Renal pelvis (tissue), 4 donors: Measurements from ENCODE around the gene SLC2A9. TPM values are rescaled to one million over a fixed set of nuclear protein-coding genes. Genes with fewer than 3 reads are reported as not detected.

Experiments
- DNase-seq: peaks from one replicate; pipeline ENCODE4 v3.0.0-alpha.2; 2013
- polyA plus RNA-seq, 3 donors: library from polyadenylated mRNA; unstranded; fragments of 120-200 nt; gene quantifications; one replicate each; pipeline ENCODE4 v1.2.1, GENCODE V29; 2013; ENCODE audit not compliant: insufficient read length in 3 of 3

Gene SLC2A9
- polyA plus RNA-seq, 3 donors = 10.0 to 13.3 (median 10.3) TPM

DNA sequence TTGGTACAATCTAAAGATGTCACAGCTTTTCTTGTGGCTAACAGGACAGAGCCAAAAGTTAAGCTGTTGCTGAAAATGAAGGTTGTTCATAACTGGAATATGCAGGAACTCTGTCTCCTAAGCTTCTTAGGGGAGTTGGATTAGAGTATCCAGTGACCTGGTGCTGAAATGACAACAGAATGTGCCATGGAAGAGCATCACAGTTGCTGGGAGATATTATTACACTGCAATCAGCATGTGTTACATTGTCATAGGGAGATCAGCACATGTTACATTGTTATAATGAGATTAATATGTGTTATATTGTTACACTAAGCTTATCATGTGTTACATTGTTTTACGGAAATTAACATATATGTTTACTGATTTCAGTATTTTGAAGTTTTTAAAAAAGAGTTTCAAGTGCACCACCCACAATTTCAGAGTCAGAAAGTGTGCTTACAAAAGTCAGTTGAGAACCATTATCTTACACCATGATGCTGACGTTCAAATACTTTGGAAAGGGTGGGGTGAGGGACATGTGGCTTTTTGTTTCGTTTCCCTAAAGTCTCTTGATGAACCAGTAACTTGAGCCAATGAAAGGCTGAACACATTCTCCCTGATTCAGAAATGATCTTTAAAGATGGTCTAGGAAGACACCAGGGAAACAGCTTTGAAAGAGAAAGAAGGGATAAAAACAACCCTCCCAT lies 126.5 kb downstream of the SLC2A9 start:
- DNase-seq = no peak

DNA sequence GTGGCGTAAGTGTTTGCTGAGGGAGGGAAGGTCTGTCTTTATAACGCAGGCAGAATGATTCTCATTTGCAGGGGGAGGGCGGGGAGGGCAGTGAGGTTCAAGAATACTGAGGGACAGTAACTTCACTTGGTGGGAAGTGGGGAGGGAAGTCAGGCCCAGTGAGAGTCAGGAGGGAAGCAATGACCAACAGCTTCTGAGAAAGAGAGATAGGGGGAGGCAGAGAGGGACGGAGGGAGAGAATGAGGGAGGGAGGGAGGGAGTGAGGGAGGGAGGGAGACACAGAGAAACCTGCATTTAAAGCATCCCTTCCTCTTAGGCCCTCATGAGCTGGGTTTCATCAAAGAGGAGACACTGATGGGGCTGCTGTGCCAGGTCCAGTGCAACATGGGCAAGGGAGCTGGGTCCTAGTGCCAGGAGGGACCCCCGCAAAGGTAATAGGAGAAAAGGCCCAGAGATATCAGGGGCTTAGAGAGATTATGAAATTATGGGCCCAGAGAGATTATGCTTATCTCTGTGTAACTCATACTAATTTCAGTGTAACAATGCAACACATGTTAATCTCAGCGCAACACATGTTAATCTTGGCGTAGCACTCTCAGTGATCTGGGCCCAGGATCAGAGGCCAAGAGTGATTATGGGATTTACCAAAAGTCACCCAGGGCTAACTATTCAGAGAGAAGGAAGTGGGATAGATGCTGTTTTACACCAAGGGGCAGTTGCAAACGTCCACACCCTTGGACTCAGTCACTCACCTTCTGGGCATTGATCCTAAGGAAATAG lies 127.8 kb downstream of the SLC2A9 start:
- no peak for DNase-seq

DNA sequence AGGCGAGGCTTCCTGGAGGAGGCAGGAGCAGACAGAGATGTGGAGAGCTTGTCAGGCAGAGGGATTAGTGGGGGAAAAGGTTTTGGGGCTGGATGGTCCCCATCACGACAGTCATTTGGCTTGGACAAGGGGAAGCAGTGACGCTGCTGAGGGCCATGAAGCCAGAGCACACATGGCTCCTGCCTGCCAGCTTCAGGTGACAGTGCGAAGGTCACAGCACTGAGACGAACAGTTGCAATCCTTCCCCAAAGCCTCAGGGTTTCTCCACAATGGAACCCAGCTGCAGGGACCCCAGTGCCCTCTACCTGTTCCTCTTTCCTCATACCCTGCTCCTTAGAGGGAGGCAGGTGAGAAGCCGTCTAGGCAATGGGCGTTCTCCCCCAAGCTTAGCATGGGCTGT lies 129.6 kb downstream of the SLC2A9 start:
- no peak for DNase-seq

DNA sequence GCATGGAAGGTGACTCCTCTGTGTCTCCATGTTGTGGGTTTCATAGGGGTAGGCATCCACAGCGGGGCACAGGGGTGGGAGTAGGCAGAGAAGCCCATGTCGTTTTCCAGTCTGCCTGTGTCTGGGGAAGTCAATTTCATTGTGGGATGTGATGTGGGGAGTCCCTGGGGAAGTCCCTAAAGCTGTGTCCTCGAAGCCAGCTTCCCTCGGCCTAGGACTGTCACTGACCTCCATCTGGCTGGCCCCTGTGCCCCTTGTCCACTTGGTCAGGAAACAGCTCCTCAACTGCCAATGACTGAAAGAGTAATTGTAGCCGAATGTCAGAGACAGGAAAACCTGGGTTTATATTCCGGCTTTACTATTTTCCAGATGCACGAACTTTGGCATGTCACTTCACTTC lies 130.2 kb downstream of the SLC2A9 start:
- no peak for DNase-seq

DNA sequence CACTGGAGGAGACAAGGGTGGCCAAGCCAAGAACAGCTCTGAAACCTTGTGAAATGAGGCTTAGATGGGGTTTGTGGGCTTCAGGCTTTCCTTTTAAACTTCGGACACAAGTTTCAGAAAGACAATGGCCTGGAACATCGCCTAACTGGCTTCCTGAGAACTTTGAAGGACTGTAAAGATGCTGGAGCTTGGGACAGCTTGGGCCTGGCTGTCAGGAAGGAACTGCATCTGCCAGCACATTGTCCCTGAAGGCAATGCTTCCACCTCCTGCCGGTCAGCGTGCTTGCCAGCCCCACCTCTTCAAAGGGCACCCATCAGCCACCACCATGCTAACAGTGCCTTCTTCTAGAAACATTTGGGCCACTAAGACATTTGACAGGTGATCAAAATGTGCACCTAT lies 132.0 kb downstream of the SLC2A9 start:
- DNase-seq = no peak

DNA sequence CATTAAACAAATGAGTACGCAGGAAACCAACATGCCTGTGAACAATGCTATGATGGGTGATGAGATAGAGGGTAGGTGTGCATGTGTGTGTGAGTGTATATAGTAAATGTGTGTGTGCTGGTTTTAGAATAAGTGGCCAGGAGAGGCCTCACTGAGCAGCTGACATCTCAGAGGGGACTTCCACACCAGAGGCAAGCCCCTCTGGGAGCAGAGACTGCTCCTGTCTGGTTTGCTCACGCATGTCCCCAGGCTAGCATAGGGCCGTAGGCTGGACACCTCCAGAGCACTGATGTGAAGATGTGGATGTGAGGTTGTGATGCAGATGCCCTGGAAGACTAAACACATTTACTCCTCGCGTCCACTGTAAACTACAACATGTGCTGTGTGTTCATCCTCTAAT lies 135.3 kb downstream of the SLC2A9 start:
- no peak for DNase-seq

DNA sequence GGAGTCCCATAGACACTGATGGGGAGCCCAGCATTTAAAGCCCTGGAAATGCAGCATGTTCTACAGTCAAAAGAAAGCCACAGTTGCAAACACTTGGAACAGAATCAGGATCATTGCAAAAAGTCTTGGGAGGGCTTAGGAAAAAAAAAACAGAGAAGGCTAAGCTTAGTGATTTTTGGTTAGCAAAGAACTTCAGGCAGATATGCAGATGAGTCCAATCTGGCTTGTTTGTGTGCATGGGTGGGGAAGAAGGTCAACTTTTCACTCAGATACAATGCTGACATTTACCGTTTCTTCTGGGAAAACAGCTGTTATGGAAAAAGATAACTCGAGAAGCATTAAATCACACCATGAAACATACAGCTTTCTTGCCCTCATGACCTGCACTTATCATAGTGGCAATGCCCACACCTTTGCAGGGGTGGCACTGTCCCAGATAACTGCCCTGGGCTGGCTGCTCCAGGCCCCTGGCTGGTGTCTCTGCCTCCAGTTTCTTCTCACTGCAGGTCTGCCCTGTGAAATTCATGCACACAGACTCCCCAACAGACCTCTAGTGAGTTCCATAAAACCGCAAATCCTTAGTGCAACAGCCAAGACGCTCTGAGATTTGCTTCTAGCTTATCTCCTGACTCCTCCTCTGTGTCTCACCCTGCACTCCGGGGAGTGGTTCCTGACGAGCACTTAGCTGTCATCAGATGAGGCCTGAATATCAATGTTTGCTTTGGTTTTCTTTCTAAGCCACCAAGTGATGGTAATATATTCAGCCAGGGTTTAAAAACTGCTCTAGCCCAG lies 140.7 kb downstream of the SLC2A9 start:
- DNase-seq = no peak

DNA sequence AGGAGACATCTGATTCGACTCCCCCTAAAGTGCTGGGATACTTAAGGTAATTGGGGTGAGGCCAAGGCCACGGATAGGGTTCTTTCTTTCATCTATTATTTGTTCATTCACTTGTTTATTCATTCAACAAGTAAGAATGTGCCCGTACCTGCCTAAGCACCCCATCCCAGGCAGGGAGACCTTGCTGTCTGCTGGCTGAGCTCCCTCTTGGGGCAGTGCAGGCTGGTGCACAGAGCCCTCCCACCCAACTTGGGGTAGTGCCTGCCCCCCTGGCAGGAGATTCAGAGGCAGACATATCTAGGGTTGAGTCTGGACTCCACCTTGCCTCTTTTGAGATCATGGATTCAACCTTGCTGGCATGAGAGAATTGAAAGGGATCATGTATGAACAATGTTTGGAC lies 144.2 kb downstream of the SLC2A9 start:
- no peak for DNase-seq

DNA sequence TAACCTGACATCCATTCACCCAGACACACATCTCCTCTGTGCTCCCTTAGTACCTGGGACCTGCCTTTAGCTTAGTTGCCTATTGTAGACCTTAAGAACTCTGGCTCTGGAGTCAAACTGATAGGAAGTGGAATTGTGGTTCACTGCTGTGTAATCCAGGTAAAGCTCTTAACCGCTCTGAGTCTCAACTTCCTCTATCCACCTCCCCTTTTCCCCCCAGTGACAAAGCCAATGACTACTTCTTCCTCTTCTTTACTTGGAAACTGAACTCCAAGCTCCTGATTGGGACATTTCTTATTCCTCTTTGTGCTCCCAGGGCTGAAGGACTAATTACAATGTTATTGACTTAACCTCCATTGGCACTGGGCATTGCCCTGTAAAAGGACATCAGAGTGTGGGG lies 145.8 kb downstream of the SLC2A9 start:
- no peak for DNase-seq

DNA sequence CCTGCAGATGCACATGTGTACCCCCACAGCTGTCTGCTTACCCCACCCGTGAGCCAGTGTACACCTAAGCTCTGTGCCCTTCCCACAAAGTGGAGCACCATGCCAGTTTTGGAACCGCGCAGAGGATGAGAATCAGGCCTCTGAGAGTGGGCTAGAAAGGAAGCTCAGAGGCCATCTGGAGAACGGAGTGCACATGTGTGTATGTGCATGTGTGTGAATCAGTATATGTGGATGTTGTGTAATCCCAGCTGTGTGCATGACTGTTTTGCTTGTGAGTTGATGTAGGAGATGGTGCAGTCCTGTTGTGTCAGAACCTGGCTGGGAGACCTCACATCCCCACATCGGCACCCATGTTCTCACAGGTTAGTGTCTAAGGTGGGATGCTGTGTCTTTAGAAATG lies 146.9 kb downstream of the SLC2A9 start:
- no peak for DNase-seq

DNA sequence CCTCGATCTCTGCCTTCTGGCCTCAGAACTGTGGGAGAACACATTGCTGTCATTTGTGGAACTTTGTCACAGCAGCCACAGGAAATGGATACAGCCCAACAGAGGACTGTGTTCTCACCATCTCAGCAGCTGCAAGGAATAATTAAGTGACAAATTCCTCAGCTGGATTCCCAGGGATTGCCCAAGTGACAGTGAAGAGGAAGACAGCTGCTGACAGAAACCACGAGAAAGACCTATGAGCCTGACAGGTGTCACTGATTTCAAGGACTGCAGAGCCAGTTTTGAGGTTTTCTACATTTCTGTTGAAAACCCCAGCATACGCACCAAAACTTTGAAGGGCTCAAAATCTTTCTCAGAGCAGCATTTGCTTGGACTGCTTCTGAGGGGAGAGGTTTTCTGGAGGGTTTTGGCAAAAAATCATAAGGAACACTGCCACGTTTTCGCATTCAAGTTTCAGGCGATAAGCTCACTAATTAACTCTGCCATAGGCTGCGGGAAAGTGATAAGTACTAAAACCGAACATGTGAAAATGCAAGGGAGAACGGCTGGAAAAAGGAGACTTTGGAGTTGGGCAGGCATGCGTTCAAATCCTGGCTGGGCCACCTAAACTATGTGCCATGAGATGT lies 151.0 kb downstream of the SLC2A9 start:
- DNase-seq = no peak

DNA sequence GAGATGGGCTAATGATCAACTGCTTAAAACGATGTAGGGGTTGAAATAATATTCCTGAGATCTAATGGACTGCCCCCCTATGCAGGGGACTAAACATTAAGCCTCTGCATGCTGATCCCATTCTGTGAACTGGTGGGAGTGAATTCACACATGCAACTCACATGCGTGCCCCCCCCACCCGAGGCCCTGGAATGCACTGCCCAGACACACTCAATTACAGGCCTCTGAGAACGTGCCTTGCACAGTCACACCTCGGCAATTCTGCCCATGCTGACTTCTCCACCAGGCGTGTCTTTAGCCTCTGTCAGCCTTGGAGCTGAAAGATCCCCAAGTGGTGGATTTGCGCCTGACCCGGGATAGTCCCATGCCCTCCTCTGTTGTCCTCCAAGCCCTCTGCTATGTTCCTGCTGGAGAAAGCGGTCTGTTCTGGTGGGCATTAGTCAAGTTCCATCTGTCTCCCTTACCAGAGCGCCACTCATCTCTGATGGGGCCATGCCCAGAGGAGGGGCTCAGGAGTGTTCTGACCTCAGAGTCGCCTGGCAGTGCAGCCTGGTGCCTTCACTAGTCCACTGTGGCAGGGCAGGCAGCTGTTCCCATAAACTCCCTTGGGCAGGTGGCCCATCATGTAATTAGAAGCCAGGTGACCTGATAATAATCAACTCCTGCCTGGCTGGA lies 153.4 kb downstream of the SLC2A9 start:
- DNase-seq = peak; percentile 59

DNA sequence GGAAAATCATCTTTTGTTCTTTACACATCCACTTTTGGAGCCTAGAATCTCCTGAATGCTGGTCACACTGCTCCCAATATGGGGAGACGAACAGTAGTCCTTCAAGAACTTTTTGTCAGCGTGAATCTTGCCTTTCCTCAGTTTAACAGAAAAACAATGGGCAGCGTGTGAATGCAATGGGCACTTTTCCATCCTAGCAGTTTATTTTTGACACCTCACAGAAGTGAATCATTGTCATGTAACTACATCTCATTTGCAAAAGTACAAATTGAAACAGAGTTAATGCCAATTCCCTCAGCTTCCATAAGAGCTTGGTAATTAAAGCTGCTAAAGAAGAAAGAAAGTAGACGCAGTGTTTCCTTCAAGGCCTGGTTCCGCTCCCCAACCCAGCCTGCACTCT lies 154.4 kb downstream of the SLC2A9 start:
- DNase-seq = no peak

DNA sequence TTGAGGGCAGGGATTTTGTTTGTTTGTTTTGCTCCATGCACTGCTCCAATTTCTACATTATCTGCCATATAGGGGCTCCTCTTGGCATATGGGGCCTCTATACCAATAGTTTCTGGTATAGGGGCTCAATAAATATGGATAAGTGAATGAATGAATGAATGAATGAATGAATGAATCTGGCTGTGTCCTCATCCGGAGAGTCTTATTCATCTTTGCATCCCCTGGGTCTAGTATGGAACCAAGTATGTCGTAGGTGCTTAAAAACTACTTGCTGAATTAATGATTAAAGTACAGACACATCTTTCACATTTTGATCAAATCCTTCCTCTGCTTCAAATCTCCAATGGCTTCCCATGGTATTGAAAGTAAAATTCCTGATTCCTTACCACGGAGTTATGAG lies 159.7 kb downstream of the SLC2A9 start:
- no peak for DNase-seq

DNA sequence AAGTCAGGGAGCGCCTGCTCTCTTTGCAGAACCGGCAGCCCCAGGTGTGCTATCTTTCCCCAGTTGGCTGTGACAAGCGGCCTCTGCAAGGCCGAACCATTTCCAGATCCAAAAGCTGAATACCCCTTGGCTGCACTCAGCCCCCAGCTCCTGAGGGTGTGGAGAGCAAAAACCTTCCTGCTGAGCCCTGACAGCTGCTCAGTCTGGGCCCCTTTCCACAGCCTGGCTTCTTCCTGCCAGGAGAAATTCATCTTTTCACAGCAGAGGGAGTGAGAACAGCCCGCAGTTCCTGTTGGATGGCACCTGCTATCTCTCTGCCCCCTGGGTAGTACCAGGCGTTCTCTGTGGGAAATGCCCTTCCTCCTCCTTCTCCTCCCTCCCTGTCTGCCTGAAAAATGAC lies 161.5 kb downstream of the SLC2A9 start:
- DNase-seq = no peak

DNA sequence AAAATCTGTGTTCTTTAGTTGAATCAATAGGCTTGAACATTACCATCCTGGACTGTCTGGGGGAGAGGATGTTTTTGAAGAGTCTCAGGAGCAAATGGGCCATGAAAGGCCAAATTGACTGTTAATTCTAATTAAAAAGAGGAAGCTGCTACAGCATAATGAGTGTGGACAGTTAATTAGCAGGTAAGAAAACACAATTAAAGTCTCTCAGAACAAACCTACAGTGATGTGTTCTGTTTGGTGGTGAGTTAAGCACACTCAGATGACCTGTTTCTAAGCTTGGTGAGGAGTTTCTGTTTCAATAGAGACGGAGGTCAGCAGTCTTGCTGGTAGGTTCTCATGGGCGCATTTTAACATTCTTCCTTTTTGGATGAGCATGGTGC lies 171.8 kb downstream of the SLC2A9 start:
- DNase-seq = no peak

DNA sequence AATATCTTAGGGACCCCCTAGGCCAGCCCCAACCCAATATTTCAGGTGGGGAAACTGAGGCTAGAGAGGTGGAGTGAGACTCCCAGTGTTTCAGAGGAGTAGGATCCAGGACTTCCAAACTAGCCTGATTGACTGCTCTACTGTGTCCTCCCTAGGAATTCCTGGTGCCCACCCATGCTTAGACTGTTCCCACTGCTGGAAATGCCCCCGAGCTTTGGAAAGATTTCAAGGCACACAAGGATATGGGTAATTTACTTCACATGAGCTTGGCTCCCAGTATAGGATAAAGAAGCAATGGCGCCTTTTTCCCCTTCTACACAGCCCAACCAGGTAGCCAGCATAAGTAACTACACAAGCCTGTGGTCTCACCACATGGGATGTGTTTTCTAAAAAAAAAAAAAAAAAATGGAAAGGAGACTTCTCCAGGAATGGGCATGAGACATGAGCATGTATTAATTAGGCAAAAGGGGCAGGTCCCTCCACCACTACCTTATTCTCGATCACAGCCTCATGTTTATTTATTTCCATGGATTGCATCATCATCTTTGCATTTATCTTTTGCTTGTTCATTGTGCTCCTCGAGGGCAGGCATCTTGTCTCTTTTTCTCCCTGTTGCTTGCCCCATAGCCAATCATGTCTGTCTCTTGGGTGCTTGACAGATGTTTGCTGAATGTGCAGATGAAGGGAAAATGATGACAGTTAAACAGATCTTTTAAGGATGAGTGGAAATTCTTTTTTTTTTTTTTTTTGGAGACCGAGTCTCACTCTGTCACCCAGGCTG lies 173.1 kb downstream of the SLC2A9 start:
- DNase-seq = peak; percentile 80

DNA sequence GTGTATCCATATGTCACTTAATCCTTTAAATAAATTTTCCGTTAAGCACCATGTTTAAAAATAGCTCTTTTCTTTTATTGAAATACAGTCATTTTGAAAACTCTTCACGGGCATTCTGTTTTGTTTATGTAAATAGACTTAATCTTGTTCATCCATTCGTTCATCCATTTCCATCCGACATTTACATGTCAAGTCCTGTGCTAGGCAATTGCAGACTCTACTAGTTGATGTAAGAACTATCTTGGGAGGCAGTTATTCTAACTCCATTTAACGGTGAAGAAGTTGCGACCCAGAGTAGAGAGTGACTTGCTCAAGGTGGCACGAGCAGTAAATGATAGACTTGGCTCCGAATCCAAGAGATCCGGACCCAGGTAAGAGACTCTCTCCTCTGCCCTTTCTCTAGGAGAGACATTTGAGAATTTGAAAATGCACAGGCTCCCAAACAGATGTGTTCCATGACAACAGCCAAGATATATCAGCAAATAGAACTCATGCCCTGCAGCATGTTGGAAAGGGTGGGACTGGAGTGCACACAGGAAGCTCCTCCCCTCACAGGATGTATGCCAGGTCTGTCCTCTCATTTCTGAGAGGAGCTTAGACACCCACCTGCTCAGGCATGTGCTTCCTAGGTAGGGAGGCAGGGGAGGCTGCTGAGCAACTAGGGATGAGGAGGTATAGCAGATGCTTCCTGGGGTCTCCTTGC lies 175.4 kb downstream of the SLC2A9 start:
- no peak for DNase-seq

DNA sequence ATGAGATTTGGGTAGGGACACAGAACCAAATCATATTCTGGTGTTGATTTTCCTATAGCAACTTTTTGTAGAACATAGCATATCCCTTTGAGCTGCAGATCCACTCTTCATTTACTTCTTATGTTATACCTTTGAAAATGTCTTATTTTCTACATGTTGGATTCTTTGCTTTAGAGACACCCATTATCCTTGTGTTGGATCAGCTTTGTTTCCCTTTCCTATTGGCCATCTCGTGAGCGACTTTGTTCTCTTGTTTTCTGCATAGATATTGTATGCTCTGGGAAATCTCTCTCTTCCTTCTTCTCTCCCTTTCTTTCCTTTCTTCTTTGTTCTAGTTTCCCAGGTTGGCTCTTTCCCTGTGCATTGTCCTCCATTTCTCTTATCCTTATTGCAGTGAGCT lies 180.2 kb downstream of the SLC2A9 start:
- no peak for DNase-seq

DNA sequence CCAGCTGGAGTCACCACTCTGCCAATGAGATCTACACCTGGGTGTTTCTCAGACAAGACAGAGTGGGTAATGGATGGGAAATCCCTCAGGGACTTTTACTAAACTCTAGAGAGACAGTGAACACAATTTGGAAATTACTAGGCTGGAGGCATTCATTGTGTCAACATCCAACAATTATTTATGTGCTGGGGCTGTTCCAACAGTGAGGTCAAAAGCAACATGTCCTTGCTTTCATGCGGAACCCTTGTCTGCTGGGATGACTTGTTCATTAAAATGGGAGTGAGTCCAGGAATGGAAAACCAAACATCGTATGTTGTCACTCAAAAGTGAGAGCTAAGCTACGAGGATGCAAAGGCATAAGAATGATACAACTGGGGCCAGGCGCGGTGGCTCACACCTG lies 185.9 kb downstream of the SLC2A9 start:
- DNase-seq = no peak
